GM19468 (cell line): ENCODE measurements around the gene SELL.
"Not testable (repeated sequence)": the region's sequence is repeated elsewhere in the genome, so short reads cannot be mapped to it uniquely, and the experiment has no call there.

Experiments
- ATAC-seq: cut with Tn5 transposase; IDR thresholded peaks from one replicate; pipeline ENCODE4 v1.9.1; 2021; ENCODE audit warnings: mild to moderate bottlenecking, moderate library complexity, moderate number of reproducible peaks; ENCODE audit not compliant: unreplicated experiment; ENCODE audit errors: extremely low read depth

Gene SELL

GRCh38 chr1:169711469-169712308, at the start of gene SELL:
SELL (minus strand) TSS chr1:169711620; CDS start chr1:169711498, 122 bp downstream.
- ATAC-seq, result peak; percentile 49

- ATAC-seq, result no peak
Measured at GRCh38 chr1:169759038-169759437, 47.6 kb upstream of the SELL start.

DNA sequence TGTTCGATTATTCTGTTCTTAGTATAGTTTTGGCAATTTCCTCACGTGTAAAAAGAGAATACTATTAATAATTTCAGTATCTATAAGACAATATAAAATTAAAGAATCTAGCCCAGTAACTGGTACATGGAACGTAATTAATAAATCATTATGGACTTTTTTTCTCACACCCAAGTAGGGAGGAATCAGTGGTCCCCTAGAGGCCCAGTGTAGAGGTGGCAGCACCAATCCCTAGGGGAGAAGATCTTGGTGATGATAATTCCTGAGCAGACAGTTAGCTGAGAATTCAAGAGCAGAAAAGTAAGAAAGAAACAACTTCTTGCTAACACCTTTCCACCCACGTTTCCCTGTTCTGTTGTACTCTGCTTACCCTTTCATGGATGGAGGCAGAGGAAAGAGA, 42.1 kb upstream of the SELL start:
- no peak for ATAC-seq

- no peak for ATAC-seq
Measured at GRCh38 chr1:169750041-169750440, 38.6 kb upstream of the SELL start.

DNA sequence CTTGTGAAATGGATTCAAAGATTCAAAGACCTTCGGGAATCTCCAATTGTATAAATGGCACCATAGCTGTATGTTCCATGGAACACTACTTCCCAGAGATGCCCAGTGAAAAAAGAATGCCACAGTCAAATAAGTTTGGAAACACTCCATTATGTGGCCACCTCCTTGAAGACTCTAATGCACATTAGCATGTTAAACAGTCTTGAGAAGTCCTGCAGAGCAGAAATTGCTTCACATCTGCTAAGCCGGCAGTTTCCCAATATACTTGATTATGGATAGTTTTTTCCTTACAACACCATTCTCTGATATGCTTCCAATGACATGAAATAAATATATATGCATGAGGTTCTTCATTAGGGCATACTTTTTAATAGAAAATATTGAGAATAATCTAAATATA, 35.1 kb upstream of the SELL start:
- ATAC-seq, result no peak

GRCh38 chr1:169745015-169745861, 33.8 kb upstream of the SELL start:
- no peak for ATAC-seq

- no peak for ATAC-seq
Measured at GRCh38 chr1:169741666-169742394, 30.4 kb upstream of the SELL start.

GRCh38 chr1:169739980-169740379, 28.6 kb upstream of the SELL start:
- ATAC-seq, result no peak

DNA sequence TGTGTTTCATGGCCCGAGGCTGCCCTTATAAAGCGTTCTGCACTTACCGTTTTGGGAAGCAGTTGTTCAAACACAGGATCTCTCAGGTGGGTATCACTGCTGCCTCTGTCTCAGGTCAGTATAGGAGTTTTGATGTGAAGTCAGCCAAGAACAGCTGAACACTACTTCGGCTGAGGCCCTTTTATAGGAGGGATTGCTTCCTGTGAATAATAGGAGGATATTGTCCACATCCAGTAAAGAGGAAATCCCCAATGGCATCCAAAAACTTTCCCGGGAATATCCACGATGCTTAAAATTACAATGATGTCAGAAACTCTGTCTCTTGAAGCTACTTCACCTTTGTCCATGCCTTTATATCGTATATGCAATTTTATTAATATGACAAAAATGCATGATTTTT, 22.5 kb upstream of the SELL start, which contains the start of gene SELE:
Gene SELE (minus strand): TSS at position 156 of the 400 bp plus-strand sequence. CDS start 467 bp downstream, outside the sequence.
- no peak for ATAC-seq

DNA sequence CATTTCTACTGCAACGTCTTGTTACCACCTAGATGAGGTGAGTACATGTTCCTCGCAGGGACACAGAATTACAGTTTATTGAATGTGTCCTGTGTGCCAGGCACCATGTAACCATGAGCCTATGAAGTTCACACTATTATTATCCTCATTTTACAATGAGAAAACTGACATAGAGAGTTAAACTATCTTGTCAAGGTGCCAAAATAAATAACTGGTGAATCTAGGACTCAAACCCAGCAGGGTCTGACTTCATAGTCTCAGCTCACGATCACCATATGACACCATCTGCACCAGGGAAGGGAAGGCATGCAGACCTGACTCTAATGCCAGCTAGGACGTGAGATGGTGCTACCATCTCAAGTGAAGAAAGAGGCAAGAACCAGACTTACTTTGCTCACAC, 20.0 kb upstream of the SELL start:
- no peak for ATAC-seq

GRCh38 chr1:169729991-169730390, 18.6 kb upstream of the SELL start:
- ATAC-seq, result no peak

- no peak for ATAC-seq
Measured at GRCh38 chr1:169727307-169727706, 15.9 kb upstream of the SELL start.

DNA sequence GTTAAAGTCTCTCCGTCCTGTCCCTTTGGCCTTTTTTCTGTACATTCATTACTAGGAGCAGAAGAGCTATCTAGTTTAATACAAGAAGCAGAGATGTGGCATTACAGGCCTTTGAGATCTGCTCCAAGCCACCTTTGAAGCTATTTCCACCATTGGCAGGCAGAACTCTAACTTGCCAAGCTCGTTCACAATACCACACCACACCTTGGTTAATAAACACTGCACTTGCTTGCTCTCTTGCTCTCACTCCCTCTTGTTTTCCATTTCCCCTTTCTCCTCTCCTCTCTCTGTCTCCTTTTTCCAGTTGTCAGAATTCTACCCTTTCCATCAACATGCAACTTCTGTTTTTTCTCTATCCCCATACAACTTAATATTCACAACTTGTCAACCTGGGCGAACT, 15.4 kb upstream of the SELL start:
- no peak for ATAC-seq

GRCh38 chr1:169725930-169726329, 14.5 kb upstream of the SELL start:
- ATAC-seq, result no peak

- no peak for ATAC-seq
Measured at GRCh38 chr1:169724168-169724567, 12.7 kb upstream of the SELL start.

- ATAC-seq, result no peak
Measured at GRCh38 chr1:169723763-169724162, 12.3 kb upstream of the SELL start.

DNA sequence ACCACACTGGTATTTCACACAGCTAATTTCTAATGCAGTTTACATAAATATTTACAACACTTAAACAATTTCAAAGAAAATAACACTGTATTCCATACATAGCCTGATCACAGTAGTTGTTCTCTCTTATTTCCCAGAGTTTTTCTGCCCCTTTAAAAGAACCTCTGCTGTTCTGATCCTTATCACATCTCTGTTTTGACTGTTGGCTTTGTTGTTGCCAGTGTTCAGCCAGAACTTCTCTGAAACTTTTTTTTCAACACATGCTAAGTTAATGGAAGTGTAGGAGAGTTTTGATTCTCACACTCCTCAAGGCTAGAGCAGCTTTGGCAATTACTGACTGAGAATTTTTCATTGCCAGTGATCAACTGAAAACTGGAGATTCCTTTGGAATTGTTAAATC, 11.4 kb upstream of the SELL start:
- ATAC-seq, result no peak

- ATAC-seq, result not testable (repeated sequence)
Measured at GRCh38 chr1:169715100-169715499, 3.7 kb upstream of the SELL start.

DNA sequence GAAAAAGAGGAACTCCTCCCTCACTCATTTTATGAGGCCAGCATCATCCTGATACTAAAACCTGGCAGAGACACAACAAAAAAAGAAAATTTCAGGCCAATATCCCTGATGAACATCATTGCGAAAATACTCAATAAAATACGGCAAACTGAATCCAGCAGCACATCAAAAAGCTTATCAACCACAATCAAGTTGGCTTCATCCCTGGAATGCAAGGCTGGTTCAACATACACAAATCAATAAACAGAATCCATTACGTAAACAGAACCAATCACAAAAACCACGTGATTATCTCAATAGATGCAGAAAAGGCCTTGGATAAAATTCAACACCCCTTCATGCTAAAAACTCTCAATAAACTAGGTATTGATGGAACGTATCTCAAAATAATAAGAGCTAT, 1.7 kb upstream of the SELL start:
- not testable (repeated sequence) for ATAC-seq

DNA sequence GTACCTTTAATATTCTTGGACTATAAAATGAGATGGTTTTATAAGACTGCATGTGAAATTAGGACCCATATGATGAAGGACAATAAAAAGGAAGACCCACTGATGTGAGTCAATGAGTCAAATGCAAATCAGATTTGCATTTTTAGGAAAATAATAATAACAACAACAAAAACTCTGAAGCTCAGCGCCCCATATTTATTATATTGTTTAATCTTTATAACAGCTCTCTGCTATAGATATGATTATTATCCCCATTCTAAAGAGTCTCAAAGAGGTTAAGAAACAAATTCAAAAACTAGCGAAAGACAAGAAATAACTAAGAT, 850 bp upstream of the SELL start:
- ATAC-seq, result no peak

DNA sequence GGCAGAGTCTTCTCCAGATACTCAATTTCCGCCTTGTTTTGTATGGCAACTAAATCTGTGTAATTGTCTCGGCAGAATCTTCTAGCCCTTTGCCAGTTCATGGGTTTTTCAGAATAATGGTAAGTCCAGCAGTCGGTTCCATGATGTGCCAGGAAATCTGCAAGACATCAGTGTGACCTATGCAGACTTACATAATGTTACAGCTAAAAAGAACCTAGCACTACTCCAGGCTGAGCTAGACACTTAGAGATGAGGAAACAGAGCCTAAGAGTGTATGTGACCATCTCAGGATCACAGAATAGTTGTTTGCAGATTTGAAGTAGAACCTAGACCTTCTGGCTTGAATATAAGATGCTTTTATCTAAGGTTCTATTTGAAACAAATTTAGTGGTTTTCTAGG, 2.8 kb downstream of the SELL start:
- ATAC-seq, result no peak
